Measurements from ENCODE around the gene RNF151. TPM values are rescaled to one million over a fixed set of nuclear protein-coding genes. Genes with fewer than 3 reads are reported as not detected.

Gene RNF151
- total RNA-seq, 2 donors from 2014 or later = not detected

GRCh38 chr16:2016407-2016922 lies 49.8 kb downstream of the RNF151 start:
- no peak for DNase-seq (ENCODE audit: low spot score)
- intact Hi-C loops (cut with DNase I) = loop anchor here in 1 of 2 donors (5.0 kb wide), 1 partner anchor 136 kb away; no protein-coding TSS in a partner anchor

Other genes with a start within 250 kb of the RNF151 start
- 10 to 100 TPM; 31.6 to 47.0 TPM for gene NME3, start 195.3 kb upstream of the RNF151 start, total RNA-seq
- 10 to 100 TPM; 10.2 to 12.0 TPM for gene EME2, start 194.0 kb upstream of the RNF151 start, total RNA-seq
- 10 to 100 TPM; 37.3 to 45.8 TPM for gene MRPS34, start 193.7 kb upstream of the RNF151 start, total RNA-seq
- gene SPSB3, start 184.3 kb upstream of the RNF151 start, total RNA-seq = 10 to 100 TPM; 21.7 to 26.7 TPM
- 10 to 100 TPM; 30.4 to 30.9 TPM for gene NUBP2, start 183.9 kb upstream of the RNF151 start, total RNA-seq
- gene IGFALS, start 173.2 kb upstream of the RNF151 start, total RNA-seq = under 1 TPM in 1 of 2 donors, not detected in 1; 0.10 TPM
- 10 to 100 TPM; 36.1 to 48.2 TPM for gene HAGH, start 140.0 kb upstream of the RNF151 start, total RNA-seq
- gene FAHD1, start 139.7 kb upstream of the RNF151 start, total RNA-seq = 10 to 100 TPM; 14.0 to 17.3 TPM
- not detected for gene MEIOB, start 94.7 kb upstream of the RNF151 start, total RNA-seq
- not detected for gene HS3ST6, start 48.4 kb upstream of the RNF151 start, total RNA-seq
- 10 to 100 TPM; 61.4 to 70.0 TPM for gene MSRB1, start 23.7 kb upstream of the RNF151 start, total RNA-seq
- not detected for gene RPL3L, start 12.2 kb upstream of the RNF151 start, total RNA-seq
- gene NDUFB10, start 7.3 kb upstream of the RNF151 start, total RNA-seq = 100 to 1,000 TPM; 112 to 116 TPM
- 1,000 to 10,000 TPM; 1,131 to 1,263 TPM for gene RPS2, start 2.0 kb upstream of the RNF151 start, total RNA-seq
- gene TBL3, start 5.2 kb downstream of the RNF151 start, total RNA-seq = 10 to 100 TPM; 17.6 to 20.1 TPM
- not detected for gene NOXO1, start 14.6 kb downstream of the RNF151 start, total RNA-seq
- gene GFER, start 17.3 kb downstream of the RNF151 start, total RNA-seq = 10 to 100 TPM; 15.1 to 16.2 TPM
- under 1 TPM; 0.33 to 0.83 TPM for gene SYNGR3, start 23.1 kb downstream of the RNF151 start, total RNA-seq
- gene ZNF598, start 43.0 kb downstream of the RNF151 start, total RNA-seq = 10 to 100 TPM; 29.4 to 38.7 TPM
- not detected for gene NPW, start 52.9 kb downstream of the RNF151 start, total RNA-seq
- 100 to 1,000 TPM; 115 to 143 TPM for gene NHERF2, start 60.0 kb downstream of the RNF151 start, total RNA-seq
- gene NTHL1, start 81.0 kb downstream of the RNF151 start, total RNA-seq = 10 to 100 TPM in 1 of 2 donors, 1 to 10 TPM in 1; 8.1 to 15.2 TPM
- gene TSC2, start 81.1 kb downstream of the RNF151 start, total RNA-seq = 10 to 100 TPM; 77.8 to 86.9 TPM
- 100 to 1,000 TPM; 177 to 181 TPM for gene PKD1, start 169.0 kb downstream of the RNF151 start, total RNA-seq
- under 1 TPM in 1 of 2 donors, not detected in 1; 0.28 TPM for gene RAB26, start 181.8 kb downstream of the RNF151 start, total RNA-seq
- 10 to 100 TPM; 56.7 to 62.0 TPM for gene TRAF7, start 188.9 kb downstream of the RNF151 start, total RNA-seq
- under 1 TPM in 1 of 2 donors, not detected in 1; 0.05 TPM for gene CASKIN1, start 229.7 kb downstream of the RNF151 start, total RNA-seq
- gene MLST8, start 238.6 kb downstream of the RNF151 start, total RNA-seq = 10 to 100 TPM; 16.6 to 21.4 TPM
- gene BRICD5, start 244.0 kb downstream of the RNF151 start, total RNA-seq = 1 to 10 TPM; 2.1 to 2.6 TPM
- gene PGP, start 248.0 kb downstream of the RNF151 start, total RNA-seq = 1 to 10 TPM; 7.2 to 8.4 TPM

All from posterior vena cava (tissue), 2 donors.